Lung (tissue), 12 donors: ENCODE results near the gene OR1L8. TPM values are rescaled to one million over a fixed set of nuclear protein-coding genes. Genes with fewer than 3 reads are reported as not detected.

Experiments
- ATAC-seq: fragments of 200-7000 bp; cut with Tn5 transposase; one replicate; pipeline ENCODE4 v1.9.1; 2020; ENCODE audit warnings: moderate number of reproducible peaks; ENCODE audit not compliant: insufficient read depth, low FRiP score
- DNase-seq, 3 donors: peaks; one replicate each; pipeline ENCODE4 v3.0.0-alpha.2; 2013 to 2017
- H3K27ac ChIP-seq, 2 donors: one replicate each; pipeline ENCODE4 v1.5.1; 2013; ENCODE audit warnings: mild to moderate bottlenecking in 2 of 2, moderate library complexity in 2 of 2, control low read depth in 1 of 2, inconsistent platforms in 1 of 2, low read depth in 1 of 2, low read length in 1 of 2
- H3K27me3 ChIP-seq, 3 donors: one replicate each; pipeline ENCODE4 v1.5.1; 2013; ENCODE audit warnings: low read length in 2 of 3; ENCODE audit not compliant: control insufficient read depth in 3 of 3, insufficient read depth in 3 of 3
- H3K36me3 ChIP-seq, 4 donors: one replicate each; pipeline ENCODE4 v1.5.1; 2013; ENCODE audit warnings: low read length in 4 of 4, mild to moderate bottlenecking in 1 of 4, moderate library complexity in 1 of 4; ENCODE audit not compliant: control insufficient read depth in 4 of 4, insufficient read depth in 4 of 4
- H3K4me1 ChIP-seq, 5 donors: one replicate each; pipeline ENCODE4 v1.5.1; 2013; ENCODE audit warnings: low read length in 5 of 5, mild to moderate bottlenecking in 2 of 5, moderate library complexity in 1 of 5; ENCODE audit not compliant: control insufficient read depth in 5 of 5, insufficient read depth in 5 of 5
- H3K4me3 ChIP-seq: one replicate; pipeline ENCODE4 v1.5.1; 2013; ENCODE audit warnings: mild to moderate bottlenecking, control low read depth, moderate library complexity
- H3K9ac ChIP-seq, 2 donors: one replicate each; pipeline ENCODE4 v1.5.1; 2013; ENCODE audit warnings: low read length in 2 of 2, control low read depth in 1 of 2; ENCODE audit not compliant: insufficient read depth in 1 of 2
- H3K9me3 ChIP-seq, 4 donors: one replicate each; pipeline ENCODE4 v1.5.1; 2013; ENCODE audit warnings: low read length in 3 of 4, mild to moderate bottlenecking in 1 of 4, moderate library complexity in 1 of 4; ENCODE audit not compliant: control insufficient read depth in 4 of 4, insufficient read depth in 3 of 4
- WGBS, 2 donors: extraction: QIAGEN DNeasy Blood & Tissue Kit; methylation state at CpG; one replicate each; pipeline ENCODE4 v1.1.7; 2013; 5-methylcytosine and 5-hydroxymethylcytosine counted together
- polyA plus RNA-seq, 2 donors: library from polyadenylated mRNA; stranded (reverse); fragments of 200-250 nt; gene quantifications; one replicate each; pipeline ENCODE4 v1.2.1, GENCODE V29; 2013
- total RNA-seq, 2 donors: library from RNA; depleted of rRNA in 1 of 2; stranded (reverse); fragments of >200 nt in 1 of 2; gene quantifications; one replicate each; pipeline ENCODE4 v1.2.1, GENCODE V29; 2014 to 2021
- TF ChIP-seq, protein P1 (sequence below): IDR thresholded peaks from 2 replicates; pipeline ENCODE4 v1.5.1; 2012; ENCODE audit warnings: mild to moderate bottlenecking; ENCODE audit errors: control extremely low read depth, extremely low read depth
- donor health status: control.
- donor health status: control.
- donor health status: Bipolar disorder and iron deficiency.
- donor health status: healthy.
- donor health status: DM: yes; HTN: yes; CAD: no.

The OR1L8 gene
- total and polyA plus RNA-seq, 4 donors: 0.16 to 0.37 (median 0.20) TPM; not detected in 1

DNA sequence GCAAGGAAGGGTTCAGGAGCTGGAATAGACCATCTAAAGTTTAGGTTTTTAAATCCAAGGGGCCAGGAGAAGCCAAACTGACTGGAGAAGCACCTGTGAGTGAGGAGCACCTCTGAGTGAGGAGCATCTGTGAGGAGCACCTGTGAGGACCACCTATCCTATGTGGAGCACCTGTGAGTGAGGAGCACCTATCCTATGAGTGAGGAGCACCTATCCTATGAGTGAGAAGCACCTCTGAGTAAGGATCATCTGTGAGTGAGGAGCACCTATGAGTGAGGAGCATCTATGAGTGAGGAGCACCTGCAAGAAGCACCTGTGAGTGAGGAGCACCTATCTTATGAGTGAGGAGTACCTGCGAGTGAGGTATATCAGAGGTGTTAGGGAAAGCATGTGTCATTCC lies 23.4 kb upstream of the OR1L8 start:
- no peak for ATAC-seq

DNA sequence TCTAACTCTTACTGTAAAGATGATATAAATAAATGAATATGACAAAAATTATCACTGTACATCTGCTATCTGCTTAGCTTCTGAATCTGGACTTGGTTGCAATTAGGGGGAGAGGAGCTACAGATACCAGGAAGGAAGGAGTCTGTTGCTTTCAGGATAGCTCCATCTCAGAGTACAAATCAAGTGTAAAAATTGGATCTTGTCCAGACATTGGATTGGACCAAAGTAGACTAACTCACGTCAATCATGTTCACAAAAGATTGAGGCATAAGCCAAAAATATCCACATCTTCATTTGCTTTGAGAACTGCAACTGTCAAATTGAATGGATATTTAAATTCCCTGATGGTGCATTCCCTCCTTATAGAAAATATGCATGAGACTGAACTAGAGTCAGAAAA lies 22.5 kb upstream of the OR1L8 start:
- H3K4me1 ChIP-seq: no peaks in the 10 kb centered on the region
- H3K27ac ChIP-seq: no peak overlapping the region
- H3K4me3 ChIP-seq: no peak overlapping the region
- DNase-seq (no peak), ATAC-seq (no peak)
- TF ChIP-seq, protein P1, sequence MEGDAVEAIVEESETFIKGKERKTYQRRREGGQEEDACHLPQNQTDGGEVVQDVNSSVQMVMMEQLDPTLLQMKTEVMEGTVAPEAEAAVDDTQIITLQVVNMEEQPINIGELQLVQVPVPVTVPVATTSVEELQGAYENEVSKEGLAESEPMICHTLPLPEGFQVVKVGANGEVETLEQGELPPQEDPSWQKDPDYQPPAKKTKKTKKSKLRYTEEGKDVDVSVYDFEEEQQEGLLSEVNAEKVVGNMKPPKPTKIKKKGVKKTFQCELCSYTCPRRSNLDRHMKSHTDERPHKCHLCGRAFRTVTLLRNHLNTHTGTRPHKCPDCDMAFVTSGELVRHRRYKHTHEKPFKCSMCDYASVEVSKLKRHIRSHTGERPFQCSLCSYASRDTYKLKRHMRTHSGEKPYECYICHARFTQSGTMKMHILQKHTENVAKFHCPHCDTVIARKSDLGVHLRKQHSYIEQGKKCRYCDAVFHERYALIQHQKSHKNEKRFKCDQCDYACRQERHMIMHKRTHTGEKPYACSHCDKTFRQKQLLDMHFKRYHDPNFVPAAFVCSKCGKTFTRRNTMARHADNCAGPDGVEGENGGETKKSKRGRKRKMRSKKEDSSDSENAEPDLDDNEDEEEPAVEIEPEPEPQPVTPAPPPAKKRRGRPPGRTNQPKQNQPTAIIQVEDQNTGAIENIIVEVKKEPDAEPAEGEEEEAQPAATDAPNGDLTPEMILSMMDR: no peak
- peaks cover 0 to 2% (median 0%) of the 10 kb centered on the region in 3 donors for H3K27me3 ChIP-seq
- H3K9me3 ChIP-seq: peaks cover 0 to 6% (median 0%) of the 10 kb centered on the region in 4 donors
- no peak overlapping the region for H3K9ac ChIP-seq
- 46 to 64% methylated on average over 1 of the region's 1 CpG for WGBS, 2 donors
- no peaks in the 10 kb centered on the region for H3K36me3 ChIP-seq

More for the DNA sequence above, 23.4 kb upstream of the OR1L8 start:
- Histone ChIP-seq H3K9ac (no peak overlapping the region), H3K4me3 (no peak overlapping the region), H3K4me1 (no peaks in the 10 kb centered on the region), H3K27me3 (peaks cover 0 to 2% (median 0%) of the 10 kb centered on the region in 3 donors), H3K36me3 (no peaks in the 10 kb centered on the region), H3K27ac (no peak overlapping the region), H3K9me3 (peaks cover 0 to 6% (median 0%) of the 10 kb centered on the region in 4 donors)
- 91 to 96% methylated on average over 1 of the region's 1 CpG for WGBS, 2 donors
- TF ChIP-seq, protein P1: no peak
- DNase-seq: no peak

DNA sequence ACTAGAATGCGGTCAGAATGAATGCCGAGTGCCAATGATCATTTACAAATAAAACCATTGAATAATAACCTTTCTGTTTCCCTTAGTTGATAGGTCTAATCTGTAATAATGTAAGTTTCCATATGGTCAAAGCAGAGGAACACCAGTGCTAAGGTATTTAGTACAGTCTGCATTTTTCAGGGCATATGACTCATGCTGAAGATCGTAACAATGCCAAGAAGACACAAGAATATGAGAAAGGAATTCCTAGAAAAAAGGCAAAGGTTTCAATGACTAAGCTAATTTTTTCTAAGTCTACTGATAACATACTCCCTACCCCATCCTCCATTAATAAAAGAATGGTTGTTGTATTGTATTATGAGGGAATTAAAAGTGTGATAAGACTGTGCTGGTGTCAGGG lies 2.8 kb downstream of the OR1L8 start:
- no peaks in the 10 kb centered on the region for H3K36me3 ChIP-seq
- H3K9me3 ChIP-seq: no peaks in the 10 kb centered on the region
- 89 to 94% methylated on average over 3 of the region's 3 CpGs for WGBS, 2 donors
- DNase-seq: no peak
- no peak overlapping the region for H3K4me3 ChIP-seq
- H3K4me1 ChIP-seq: no peaks in the 10 kb centered on the region
- no peak for ATAC-seq
- TF ChIP-seq, protein P1: no peak
- H3K9ac ChIP-seq: no peak overlapping the region
- H3K27ac ChIP-seq: no peak overlapping the region
- H3K27me3 ChIP-seq: no peaks in the 10 kb centered on the region

DNA sequence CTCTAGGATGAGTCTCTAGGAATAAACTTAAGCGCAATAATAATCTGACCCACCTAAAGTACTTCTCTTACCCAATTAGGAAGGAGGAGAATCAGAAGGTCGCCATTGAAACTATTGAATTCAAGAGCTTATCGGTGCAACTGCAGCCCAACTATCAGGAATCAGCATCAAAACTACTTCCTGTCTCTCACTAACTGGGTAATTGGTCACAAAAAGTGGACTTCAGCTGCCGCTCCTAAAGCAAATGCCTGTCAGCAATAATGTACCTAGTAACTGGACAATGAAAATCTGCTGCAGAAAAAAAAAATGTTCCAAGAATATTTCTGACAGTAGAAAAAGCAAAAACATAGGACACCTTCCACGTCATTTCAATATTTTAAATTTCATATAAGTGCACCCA lies 3.3 kb downstream of the OR1L8 start:
- H3K9ac ChIP-seq: no peak overlapping the region
- no peak overlapping the region for H3K27ac ChIP-seq
- no peaks in the 10 kb centered on the region for H3K27me3 ChIP-seq
- H3K9me3 ChIP-seq: no peaks in the 10 kb centered on the region
- no peaks in the 10 kb centered on the region for H3K36me3 ChIP-seq
- TF ChIP-seq, protein P1: no peak
- WGBS, 2 donors: 78% methylated on average over 5 of the region's 5 CpGs
- H3K4me1 ChIP-seq: no peaks in the 10 kb centered on the region
- no peak for ATAC-seq
- DNase-seq: no peak
- H3K4me3 ChIP-seq: no peak overlapping the region
